Neural progenitor cell (in vitro differentiated cells): ENCODE data around the gene TUBAL3. TPM values are rescaled to one million over a fixed set of nuclear protein-coding genes. Genes with fewer than 3 reads are reported as not detected.

ENCODE experiments used
- DNase-seq: peaks from one replicate; pipeline ENCODE4 v3.0.0-alpha.2; 2016; ENCODE audit warnings: low spot score
- H2AFZ ChIP-seq: fragments of 200-600 bp; sonication (generic); replicated peaks from 2 replicates; pipeline ENCODE4 v1.6.1; 2016; ENCODE audit warnings: antibody characterized with exemption
- H3F3A ChIP-seq: fragments of 200-600 bp; sonication (generic); 2 replicates; pipeline ENCODE4 v1.6.1; 2016; ENCODE audit warnings: antibody characterized with exemption, low read depth
- H3K27ac ChIP-seq: fragments of 200-600 bp; sonication (generic); 2 replicates; pipeline ENCODE4 v1.5.1; 2016; ENCODE audit warnings: mild to moderate bottlenecking
- H3K27me3 ChIP-seq: fragments of 200-600 bp; sonication (generic); 2 replicates; pipeline ENCODE4 v1.6.1; 2016; ENCODE audit warnings: mild to moderate bottlenecking, moderate library complexity
- H3K36me3 ChIP-seq: fragments of 200-600 bp; sonication (generic); 2 replicates; pipeline ENCODE4 v1.5.1; 2016
- H3K4me1 ChIP-seq: fragments of 200-600 bp; sonication (generic); 2 replicates; pipeline ENCODE4 v1.6.1; 2016; ENCODE audit warnings: mixed run types
- H3K4me2 ChIP-seq: fragments of 200-600 bp; sonication (generic); 2 replicates; pipeline ENCODE4 v1.6.1; 2016
- H3K4me3 ChIP-seq: fragments of 200-600 bp; sonication (generic); 2 replicates; pipeline ENCODE4 v1.5.1; 2016
- H3K79me2 ChIP-seq: fragments of 200-600 bp; sonication (generic); 2 replicates; pipeline ENCODE4 v1.6.1; 2016; ENCODE audit warnings: low read depth
- H3K9ac ChIP-seq: fragments of 200-600 bp; sonication (generic); 2 replicates; pipeline ENCODE4 v1.6.1; 2016
- H3K9me3 ChIP-seq: fragments of 200-600 bp; sonication (generic); 2 replicates; pipeline ENCODE4 v1.5.1; 2016; ENCODE audit warnings: low read depth
- H4K20me1 ChIP-seq: fragments of 200-600 bp; sonication (generic); 2 replicates; pipeline ENCODE4 v1.6.1; 2016; ENCODE audit warnings: low read depth
- H3K27ac Mint-ChIP-seq: 3 replicates; pipeline ENCODE4 v1.8.0; 2021; ENCODE audit warnings: mixed read lengths
- H3K27me3 Mint-ChIP-seq: 2 replicates; pipeline ENCODE4 v1.8.0; 2022; ENCODE audit warnings: low read depth, mild to moderate bottlenecking, inconsistent platforms, moderate library complexity, mixed read lengths; ENCODE audit not compliant: insufficient read depth
- H3K36me3 Mint-ChIP-seq: 3 replicates; pipeline ENCODE4 v1.8.0; 2021; ENCODE audit warnings: mixed read lengths
- H3K4me1 Mint-ChIP-seq: 3 replicates; pipeline ENCODE4 v1.8.0; 2021; ENCODE audit warnings: mixed read lengths
- H3K4me3 Mint-ChIP-seq: 3 replicates; pipeline ENCODE4 v1.8.0; 2021; ENCODE audit warnings: mild to moderate bottlenecking, moderate library complexity, mixed read lengths
- H3K9me3 Mint-ChIP-seq: 3 replicates; pipeline ENCODE4 v1.8.0; 2020; ENCODE audit warnings: mixed read lengths
- CTCF ChIP-seq: fragments of 200-600 bp; sonication (generic); IDR thresholded peaks from 2 replicates; pipeline ENCODE4 v1.5.1; 2017; ENCODE audit warnings: antibody characterized with exemption, mild to moderate bottlenecking
- EZH2 ChIP-seq: fragments of 200-600 bp; sonication (generic); IDR thresholded peaks from 2 replicates; pipeline ENCODE4 v1.6.1; 2017; ENCODE audit warnings: antibody characterized with exemption, mild to moderate bottlenecking, moderate library complexity
- EZH2phosphoT487 ChIP-seq: fragments of 200-600 bp; sonication (generic); IDR thresholded peaks from 2 replicates; pipeline ENCODE4 v1.6.1; 2017; ENCODE audit warnings: antibody characterized with exemption
- total RNA-seq: library from RNA; depleted of rRNA; stranded (reverse); fragments of >200 nt; gene quantifications from 2 replicates; pipeline ENCODE4 v1.2.3, GENCODE V29; 2015; ENCODE audit warnings: low replicate concordance

TUBAL3 gene
- total RNA-seq, 1 donor from 2014 or later = not detected

DNA sequence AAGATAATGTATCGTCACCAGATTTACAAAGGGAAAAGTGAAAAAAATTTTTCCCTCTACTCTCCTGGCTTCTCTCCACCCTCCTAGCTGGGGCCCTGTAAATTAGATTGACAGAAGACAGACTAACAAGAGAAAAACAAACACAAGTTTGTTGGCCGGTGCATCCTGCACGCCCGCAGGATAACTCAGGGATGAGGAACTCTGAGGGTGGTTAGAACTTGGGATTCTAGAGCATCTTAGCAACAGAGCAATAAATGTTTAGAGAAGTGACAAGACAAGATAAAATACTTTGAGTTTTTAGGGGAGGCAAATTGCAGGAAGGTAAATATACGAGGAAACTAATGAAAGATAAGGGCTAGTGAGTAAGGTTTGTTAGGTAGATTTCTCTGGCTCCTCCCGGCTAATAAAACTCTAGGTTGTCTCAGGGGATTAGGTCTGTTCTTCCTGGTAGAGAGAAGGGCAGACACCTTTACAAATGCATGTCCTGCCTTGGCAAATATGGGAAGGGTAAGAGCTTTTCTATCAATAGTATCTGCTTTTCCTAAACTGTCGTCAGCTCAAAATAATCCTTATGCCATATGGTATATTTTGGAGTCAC is 44.2 kb downstream of the TUBAL3 start:
- no peaks in the 10 kb centered on the region for H3F3A ChIP-seq
- no peaks in the 10 kb centered on the region for H4K20me1 ChIP-seq
- no peak overlapping the region for H2AFZ ChIP-seq
- no peak overlapping the region for H3K4me2 ChIP-seq
- DNase-seq = no peak
- H3K27me3 ChIP-seq = no peaks in the 10 kb centered on the region
- no peak overlapping the region for H3K27ac ChIP-seq
- no peak overlapping the region for H3K27ac Mint-ChIP-seq
- H3K9me3 ChIP-seq = no peaks in the 10 kb centered on the region
- no peak overlapping the region for H3K4me3 ChIP-seq
- no peaks in the 10 kb centered on the region for H3K9me3 Mint-ChIP-seq
- H3K4me1 ChIP-seq = no peaks in the 10 kb centered on the region
- no peak overlapping the region for H3K4me3 Mint-ChIP-seq
- H3K36me3 Mint-ChIP-seq = no peaks in the 10 kb centered on the region
- peaks cover 6% of the 10 kb centered on the region for H3K4me1 Mint-ChIP-seq
- no peak overlapping the region for H3K9ac ChIP-seq
- H3K27me3 Mint-ChIP-seq = no peaks in the 10 kb centered on the region
- TF ChIP-seq CTCF = no peak
- TF ChIP-seq EZH2phosphoT487 = no peak
- TF ChIP-seq EZH2 = no peak
- H3K36me3 ChIP-seq = no peaks in the 10 kb centered on the region
- no peaks in the 10 kb centered on the region for H3K79me2 ChIP-seq

DNA sequence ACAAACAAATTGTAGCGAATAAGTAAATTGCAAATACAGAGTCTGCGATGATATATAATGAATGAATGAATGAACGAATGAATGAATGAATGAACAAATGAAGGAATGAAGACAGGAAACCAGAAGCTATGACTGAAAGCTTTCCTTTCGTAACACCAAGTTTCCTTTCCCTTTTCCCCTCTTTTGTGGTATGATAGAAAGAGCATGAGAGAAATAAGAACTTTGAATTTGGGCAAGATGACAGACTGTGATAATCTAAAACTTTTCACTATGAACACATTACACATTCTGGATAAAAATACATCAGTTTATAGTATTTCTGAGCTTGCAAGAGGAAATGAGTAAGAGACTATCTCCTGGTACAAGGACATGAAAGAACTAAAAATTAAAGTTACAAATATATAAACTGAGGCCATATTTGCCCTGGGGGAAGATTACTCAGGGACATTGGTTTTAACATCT is 48.3 kb downstream of the TUBAL3 start:
- no peaks in the 10 kb centered on the region for H4K20me1 ChIP-seq
- Mint-ChIP-seq H3K27me3 (no peaks in the 10 kb centered on the region), H3K4me1 (no peaks in the 10 kb centered on the region), H3K9me3 (no peaks in the 10 kb centered on the region), H3K27ac (no peak overlapping the region), H3K4me3 (no peak overlapping the region), H3K36me3 (no peaks in the 10 kb centered on the region)
- H2AFZ ChIP-seq = no peak overlapping the region
- no peaks in the 10 kb centered on the region for H3K36me3 ChIP-seq
- H3K4me2 ChIP-seq = no peak overlapping the region
- DNase-seq = no peak
- no peaks in the 10 kb centered on the region for H3K9me3 ChIP-seq
- TF ChIP-seq EZH2phosphoT487 = no peak
- no peak for TF ChIP-seq EZH2
- TF ChIP-seq CTCF = no peak
- H3K9ac ChIP-seq = no peak overlapping the region
- H3K27me3 ChIP-seq = no peaks in the 10 kb centered on the region
- no peaks in the 10 kb centered on the region for H3K79me2 ChIP-seq
- H3K27ac ChIP-seq = no peak overlapping the region
- no peak overlapping the region for H3K4me3 ChIP-seq
- no peaks in the 10 kb centered on the region for H3K4me1 ChIP-seq
- no peaks in the 10 kb centered on the region for H3F3A ChIP-seq

DNA sequence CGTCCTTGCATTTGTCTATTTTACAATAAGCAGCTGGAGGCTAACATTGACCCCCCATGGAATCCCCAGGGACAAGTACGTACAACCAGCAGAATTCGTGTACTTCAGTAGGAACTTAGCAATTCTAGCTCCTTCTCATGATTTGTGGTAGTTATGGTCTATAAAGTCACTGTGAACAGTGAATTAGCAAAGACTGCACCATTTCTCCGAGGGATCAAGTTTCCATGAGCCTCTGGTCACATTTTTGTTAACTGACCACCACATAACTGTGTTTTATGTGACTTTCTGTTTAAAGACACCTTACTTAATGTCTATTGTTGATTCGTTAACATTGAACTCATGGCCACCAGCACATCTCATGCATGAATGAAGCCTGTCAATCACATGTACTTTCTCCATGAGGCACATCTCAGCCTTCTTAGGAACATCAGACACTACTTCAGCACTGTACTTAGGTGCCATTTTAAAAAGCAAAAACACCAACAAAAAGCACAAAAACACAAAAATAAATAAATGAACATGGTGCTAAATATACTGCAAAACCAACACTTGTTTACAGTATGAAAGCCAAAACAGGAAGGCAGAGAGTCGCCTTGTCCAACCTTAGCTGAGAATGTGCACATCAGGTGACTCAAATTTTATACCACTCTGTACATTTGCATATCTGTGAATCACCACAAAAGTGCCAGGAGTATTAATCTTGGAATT is 48.9 kb downstream of the TUBAL3 start:
- no peaks in the 10 kb centered on the region for H3K9me3 Mint-ChIP-seq
- H3K4me1 ChIP-seq = no peaks in the 10 kb centered on the region
- H3K36me3 ChIP-seq = no peaks in the 10 kb centered on the region
- TF ChIP-seq CTCF = no peak
- no peak for TF ChIP-seq EZH2
- TF ChIP-seq EZH2phosphoT487 = no peak
- no peak overlapping the region for H3K4me3 ChIP-seq
- no peaks in the 10 kb centered on the region for H3K79me2 ChIP-seq
- H3K4me3 Mint-ChIP-seq = no peak overlapping the region
- DNase-seq = no peak
- no peak overlapping the region for H3K27ac Mint-ChIP-seq
- no peaks in the 10 kb centered on the region for H3F3A ChIP-seq
- no peak overlapping the region for H3K9ac ChIP-seq
- H3K27me3 ChIP-seq = no peaks in the 10 kb centered on the region
- no peaks in the 10 kb centered on the region for H3K36me3 Mint-ChIP-seq
- H3K4me1 Mint-ChIP-seq = no peaks in the 10 kb centered on the region
- H3K9me3 ChIP-seq = no peaks in the 10 kb centered on the region
- H4K20me1 ChIP-seq = no peaks in the 10 kb centered on the region
- no peak overlapping the region for H2AFZ ChIP-seq
- no peaks in the 10 kb centered on the region for H3K27me3 Mint-ChIP-seq
- no peak overlapping the region for H3K4me2 ChIP-seq
- no peak overlapping the region for H3K27ac ChIP-seq
